Glomerular endothelial cell (primary cell): ENCODE measurements around the gene TUBGCP3. TPM values are rescaled to one million over a fixed set of nuclear protein-coding genes. Genes with fewer than 3 reads are reported as not detected.
"Not testable (repeated sequence)": the region's sequence is repeated elsewhere in the genome, so short reads cannot be mapped to it uniquely, and the experiment has no call there.

Experiments
- DNase-seq: peaks from one replicate; pipeline ENCODE4 v3.0.0-alpha.2; 2011; ENCODE audit warnings: low read depth, low spot score; ENCODE audit errors: extremely low read depth
- total RNA-seq: library from RNA; depleted of rRNA; stranded (reverse); fragments of >200 nt; gene quantifications from 2 replicates; pipeline ENCODE4 v1.2.3, GENCODE V29; 2015

The TUBGCP3 gene
- total RNA-seq, 1 donor from 2014 or later: 24.6 TPM

GRCh38 chr13:112579310-112579843 lies 8.6 kb downstream of the TUBGCP3 start:
- DNase-seq: no peak

GRCh38 chr13:112576768-112577167 lies 11.2 kb downstream of the TUBGCP3 start:
- no peak for DNase-seq

- no peak for DNase-seq
Measured at GRCh38 chr13:112576191-112576590, 11.8 kb downstream of the TUBGCP3 start.

GRCh38 chr13:112575675-112576074 lies 12.3 kb downstream of the TUBGCP3 start:
- DNase-seq: no peak

GRCh38 chr13:112574834-112575613 lies 12.9 kb downstream of the TUBGCP3 start:
- DNase-seq: no peak

- no peak for DNase-seq
Measured at GRCh38 chr13:112574416-112574815, 13.5 kb downstream of the TUBGCP3 start.

GRCh38 chr13:112573710-112574109 lies 14.2 kb downstream of the TUBGCP3 start:
- DNase-seq: no peak

GRCh38 chr13:112572366-112572765 lies 15.6 kb downstream of the TUBGCP3 start:
- no peak for DNase-seq

GRCh38 chr13:112569821-112570220 lies 18.1 kb downstream of the TUBGCP3 start:
- no peak for DNase-seq

GRCh38 chr13:112567161-112567862 lies 20.6 kb downstream of the TUBGCP3 start:
- DNase-seq: no peak

GRCh38 chr13:112562786-112563383 lies 25.1 kb downstream of the TUBGCP3 start:
- DNase-seq: no peak

GRCh38 chr13:112562254-112562653 lies 25.7 kb downstream of the TUBGCP3 start:
- DNase-seq: no peak

GRCh38 chr13:112561478-112561877 lies 26.5 kb downstream of the TUBGCP3 start:
- DNase-seq: no peak

- DNase-seq: peak; percentile 52
Measured at GRCh38 chr13:112558696-112559418, 29.1 kb downstream of the TUBGCP3 start.

- no peak for DNase-seq
Measured at GRCh38 chr13:112556600-112556999, 31.4 kb downstream of the TUBGCP3 start.

- no peak for DNase-seq
Measured at GRCh38 chr13:112554214-112554850, 33.6 kb downstream of the TUBGCP3 start.

- not testable (repeated sequence) for DNase-seq
Measured at GRCh38 chr13:112548975-112549374, 39.0 kb downstream of the TUBGCP3 start.

GRCh38 chr13:112545856-112546255 lies 42.1 kb downstream of the TUBGCP3 start:
- no peak for DNase-seq

GRCh38 chr13:112532837-112533745 lies 54.9 kb downstream of the TUBGCP3 start:
- DNase-seq: no peak
